ENCODE measurements around the gene SVOP. TPM values are rescaled to one million over a fixed set of nuclear protein-coding genes. Genes with fewer than 3 reads are reported as not detected.
"Not testable (repeated sequence)": the region's sequence is repeated elsewhere in the genome, so short reads cannot be mapped to it uniquely, and the experiment has no call there.

The SVOP gene
- total RNA-seq, 3 donors from 2014 or later: not detected

GRCh38 chr12:108862588-108862959 lies 158.3 kb downstream of the SVOP start:
- no peak overlapping the region for H3K27ac ChIP-seq
- no peak overlapping the region for H3K4me3 ChIP-seq
- no peaks in the 10 kb centered on the region for H3K27me3 ChIP-seq
- DNase-seq (ENCODE audit: low spot score in 2 of 2): no peak
- TF ChIP-seq POLR2A (IDR thresholded peaks at IDR 0.05) (no peak), CTCF (IDR thresholded peaks at IDR 0.05) (no peak), POLR2AphosphoS5 (IDR thresholded peaks at IDR 0.05) (no peak)
- no peaks in the 10 kb centered on the region for H3K9me3 ChIP-seq
- no peaks in the 10 kb centered on the region for H3K4me1 ChIP-seq
- intact Hi-C loops (cut with DNase I; ENCODE audit: low total_unique reads): no loop called here
- H3K36me3 ChIP-seq: no peaks in the 10 kb centered on the region

GRCh38 chr12:108861878-108862587 lies 158.8 kb downstream of the SVOP start:
- Histone ChIP-seq H3K4me1 (no peaks in the 10 kb centered on the region), H3K27ac (no peak overlapping the region), H3K36me3 (no peaks in the 10 kb centered on the region), H3K9me3 (no peaks in the 10 kb centered on the region), H3K4me3 (no peak overlapping the region), H3K27me3 (no peaks in the 10 kb centered on the region)
- TF ChIP-seq POLR2AphosphoS5 (IDR thresholded peaks at IDR 0.05) (no peak), CTCF (IDR thresholded peaks at IDR 0.05) (no peak), POLR2A (IDR thresholded peaks at IDR 0.05) (no peak)
- DNase-seq (ENCODE audit: low spot score in 2 of 2): no peak
- intact Hi-C loops (cut with DNase I; ENCODE audit: low total_unique reads): no loop called here

GRCh38 chr12:108860443-108860842 lies 160.4 kb downstream of the SVOP start:
- no peaks in the 10 kb centered on the region for H3K36me3 ChIP-seq
- DNase-seq (ENCODE audit: low spot score in 2 of 2): no peak
- peaks cover 0 to 8% of the 10 kb centered on the region in 2 donors for H3K4me1 ChIP-seq
- H3K27ac ChIP-seq: no peak overlapping the region
- no peak overlapping the region for H3K4me3 ChIP-seq
- TF ChIP-seq POLR2A (IDR thresholded peaks at IDR 0.05): no peak
- no peak for TF ChIP-seq POLR2AphosphoS5 (IDR thresholded peaks at IDR 0.05)
- no peak for TF ChIP-seq CTCF (IDR thresholded peaks at IDR 0.05)
- H3K27me3 ChIP-seq: no peaks in the 10 kb centered on the region
- no peaks in the 10 kb centered on the region for H3K9me3 ChIP-seq
- intact Hi-C loops (cut with DNase I; ENCODE audit: low total_unique reads): no loop called here

- Histone ChIP-seq H3K4me1 (peaks cover 0 to 8% of the 10 kb centered on the region in 2 donors), H3K36me3 (no peaks in the 10 kb centered on the region), H3K9me3 (no peaks in the 10 kb centered on the region), H3K27ac (no peak overlapping the region), H3K27me3 (no peaks in the 10 kb centered on the region), H3K4me3 (no peak overlapping the region)
- TF ChIP-seq CTCF (IDR thresholded peaks at IDR 0.05): no peak
- TF ChIP-seq POLR2A (IDR thresholded peaks at IDR 0.05): no peak
- no peak for TF ChIP-seq POLR2AphosphoS5 (IDR thresholded peaks at IDR 0.05)
- DNase-seq (ENCODE audit: low spot score in 2 of 2): no peak
- intact Hi-C loops (cut with DNase I; ENCODE audit: low total_unique reads): no loop called here
Observed at GRCh38 chr12:108859923-108860291, 161.0 kb downstream of the SVOP start.

GRCh38 chr12:108859141-108859922 lies 161.5 kb downstream of the SVOP start:
- H3K27me3 ChIP-seq; intact Hi-C loops (cut with DNase I; ENCODE audit: low total_unique reads); H3K36me3 ChIP-seq; DNase-seq (ENCODE audit: low spot score in 2 of 2); H3K9me3 ChIP-seq; H3K4me1 ChIP-seq: not testable (repeated sequence)
- Histone ChIP-seq H3K27ac (peak overlapping the region in 1 of 2 donors; percentile 96), H3K4me3 (peak overlapping the region in 1 of 3 donors; percentile 98)

Data from breast epithelium (tissue), 4 donors.